ENCODE data around the gene TEDC1.
"Not testable (repeated sequence)": the region's sequence is repeated elsewhere in the genome, so short reads cannot be mapped to it uniquely, and the experiment has no call there.

Gene TEDC1

DNA sequence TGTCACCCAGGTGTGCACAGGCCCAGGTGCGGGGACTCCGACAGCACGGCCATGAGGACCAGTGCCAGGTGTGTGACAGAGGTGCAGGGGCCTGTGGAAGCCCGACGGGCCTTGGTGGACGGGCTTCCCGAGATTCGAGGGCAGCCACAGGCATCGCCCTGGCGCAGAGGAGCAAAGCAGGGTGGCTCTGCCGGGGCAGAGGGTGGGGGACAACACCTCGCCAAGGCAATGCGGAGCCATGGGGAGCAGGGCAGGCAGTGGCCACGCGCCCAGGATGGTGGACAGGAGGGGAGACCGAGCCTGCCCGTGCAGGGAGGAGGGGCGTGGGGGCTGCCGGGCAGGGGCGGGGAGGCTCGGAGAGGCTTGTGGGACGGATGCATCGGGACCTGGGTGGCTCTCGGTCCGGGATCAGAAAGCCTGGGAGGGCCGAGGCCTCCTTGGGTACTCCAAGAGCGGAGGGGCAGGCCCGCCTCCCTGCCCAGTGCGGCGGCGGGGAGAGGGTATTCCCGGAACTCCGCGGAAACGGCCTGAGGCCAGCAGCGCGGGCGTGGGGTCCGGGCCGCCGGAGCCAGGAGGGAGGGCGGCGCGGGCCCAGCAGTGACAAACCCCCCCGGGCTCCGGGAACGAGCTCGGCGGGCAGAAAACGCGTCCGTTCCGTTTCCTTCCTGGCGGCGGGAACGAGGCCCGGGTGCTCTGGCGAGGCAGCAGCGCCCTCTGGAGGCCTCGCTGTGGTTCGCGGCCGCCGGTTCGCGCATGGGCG lies 37.0 kb downstream of the TEDC1 start:
- DNase-seq = peak; percentile 27

DNA sequence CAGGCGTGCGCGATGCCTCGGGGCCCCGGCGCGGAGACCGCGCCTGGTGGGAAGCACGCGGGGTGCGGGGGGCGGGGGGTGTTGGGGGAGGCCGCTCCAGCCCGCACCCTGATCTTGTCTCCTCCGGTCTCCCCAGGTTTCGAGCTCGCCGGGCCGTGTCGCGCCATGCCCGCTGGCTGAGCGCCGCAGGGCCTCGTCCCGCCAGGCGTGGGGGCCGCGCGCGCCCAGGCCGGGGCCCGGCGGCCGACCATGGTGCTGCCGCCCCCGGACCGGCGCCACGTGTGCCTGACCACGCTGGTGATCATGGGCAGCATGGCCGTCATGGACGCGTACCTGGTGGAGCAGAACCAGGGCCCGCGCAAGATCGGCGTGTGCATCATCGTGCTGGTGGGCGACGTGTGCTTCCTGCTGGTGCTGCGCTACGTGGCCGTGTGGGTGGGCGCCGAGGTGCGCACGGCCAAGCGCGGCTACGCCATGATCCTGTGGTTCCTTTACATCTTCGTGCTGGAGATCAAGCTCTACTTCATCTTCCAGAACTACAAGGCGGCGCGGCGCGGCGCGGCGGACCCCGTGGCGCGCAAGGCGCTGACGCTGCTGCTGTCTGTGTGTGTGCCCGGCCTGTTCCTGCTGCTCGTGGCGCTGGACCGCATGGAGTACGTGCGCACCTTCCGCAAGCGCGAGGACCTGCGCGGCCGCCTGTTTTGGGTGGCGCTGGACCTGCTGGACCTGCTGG lies 37.7 kb downstream of the TEDC1 start:
- DNase-seq = no peak

DNA sequence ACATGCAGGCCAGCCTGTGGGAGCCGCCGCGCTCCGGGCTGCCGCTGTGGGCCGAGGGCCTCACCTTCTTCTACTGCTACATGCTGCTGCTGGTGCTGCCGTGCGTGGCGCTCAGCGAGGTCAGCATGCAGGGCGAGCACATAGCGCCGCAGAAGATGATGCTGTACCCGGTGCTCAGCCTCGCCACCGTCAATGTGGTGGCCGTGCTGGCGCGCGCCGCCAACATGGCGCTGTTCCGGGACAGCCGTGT lies 38.2 kb downstream of the TEDC1 start:
- no peak for DNase-seq

DNA sequence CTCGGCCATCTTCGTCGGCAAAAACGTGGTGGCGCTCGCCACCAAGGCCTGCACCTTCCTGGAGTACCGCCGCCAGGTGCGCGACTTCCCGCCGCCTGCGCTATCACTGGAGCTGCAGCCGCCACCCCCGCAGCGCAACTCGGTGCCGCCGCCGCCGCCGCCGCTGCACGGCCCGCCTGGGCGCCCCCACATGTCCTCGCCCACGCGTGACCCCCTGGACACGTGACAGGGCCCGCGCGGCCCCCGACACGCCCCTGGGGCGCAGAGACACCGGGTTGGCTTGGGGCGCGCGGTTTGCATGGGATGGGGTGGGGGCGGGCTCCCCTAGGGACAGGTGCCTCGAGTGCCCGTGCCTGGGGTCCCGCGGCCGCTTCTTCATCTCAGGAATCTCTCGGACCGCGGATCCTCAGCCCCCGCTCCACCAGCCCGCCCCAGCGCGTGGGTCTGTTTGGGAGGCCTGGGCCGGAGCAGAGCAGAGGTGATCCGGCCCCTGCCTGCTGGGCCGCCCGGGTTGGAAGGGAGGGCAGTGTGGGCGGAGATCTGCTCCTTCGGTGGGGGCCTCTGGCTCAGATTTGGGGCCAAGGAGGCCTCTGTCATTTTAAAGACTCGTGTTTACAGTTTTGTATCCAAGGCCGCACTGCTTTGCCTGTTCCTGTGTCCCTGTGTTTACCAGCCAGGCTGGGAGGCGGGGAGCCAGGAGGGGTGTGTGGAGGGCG lies 38.7 kb downstream of the TEDC1 start:
- no peak for DNase-seq

DNA sequence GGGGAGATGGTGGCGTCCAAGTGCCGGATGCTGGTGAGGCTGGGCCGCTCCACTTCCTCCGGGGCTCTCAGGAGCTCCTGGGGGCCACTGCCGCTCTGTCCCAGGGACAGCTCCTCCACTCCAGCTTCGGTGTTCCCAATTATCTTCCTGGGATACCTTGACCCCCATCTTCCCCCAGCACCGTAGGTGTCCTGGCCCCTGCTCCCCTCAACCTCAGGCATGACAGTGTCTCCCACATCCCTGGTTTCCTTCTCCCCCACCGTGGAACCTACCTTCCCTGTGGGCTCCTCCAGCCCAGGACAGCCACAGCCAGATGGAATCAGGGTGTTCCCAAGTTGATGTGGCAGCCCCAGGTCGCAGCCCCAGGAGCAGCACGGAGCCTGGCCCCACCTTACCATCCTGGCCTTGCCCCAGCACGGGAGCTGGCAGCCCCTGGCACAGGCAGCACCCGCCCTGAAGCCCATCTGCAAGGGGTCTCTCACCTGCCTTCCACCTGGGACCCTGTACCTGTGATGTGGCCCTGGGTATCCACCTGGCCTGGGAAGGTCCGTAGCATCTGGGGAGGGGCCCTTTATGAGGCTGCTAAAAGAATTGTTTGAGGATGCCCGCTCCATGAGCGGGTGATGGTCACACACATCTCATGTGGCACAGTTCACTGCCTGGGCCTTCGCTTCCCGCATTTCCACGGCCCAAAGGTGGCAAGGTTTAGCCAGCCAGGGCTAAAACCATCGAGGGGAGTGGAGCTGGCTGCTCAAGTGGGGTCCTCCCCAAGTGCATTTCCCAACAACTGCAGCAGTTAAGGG lies 39.4 kb downstream of the TEDC1 start:
- no peak for DNase-seq

DNA sequence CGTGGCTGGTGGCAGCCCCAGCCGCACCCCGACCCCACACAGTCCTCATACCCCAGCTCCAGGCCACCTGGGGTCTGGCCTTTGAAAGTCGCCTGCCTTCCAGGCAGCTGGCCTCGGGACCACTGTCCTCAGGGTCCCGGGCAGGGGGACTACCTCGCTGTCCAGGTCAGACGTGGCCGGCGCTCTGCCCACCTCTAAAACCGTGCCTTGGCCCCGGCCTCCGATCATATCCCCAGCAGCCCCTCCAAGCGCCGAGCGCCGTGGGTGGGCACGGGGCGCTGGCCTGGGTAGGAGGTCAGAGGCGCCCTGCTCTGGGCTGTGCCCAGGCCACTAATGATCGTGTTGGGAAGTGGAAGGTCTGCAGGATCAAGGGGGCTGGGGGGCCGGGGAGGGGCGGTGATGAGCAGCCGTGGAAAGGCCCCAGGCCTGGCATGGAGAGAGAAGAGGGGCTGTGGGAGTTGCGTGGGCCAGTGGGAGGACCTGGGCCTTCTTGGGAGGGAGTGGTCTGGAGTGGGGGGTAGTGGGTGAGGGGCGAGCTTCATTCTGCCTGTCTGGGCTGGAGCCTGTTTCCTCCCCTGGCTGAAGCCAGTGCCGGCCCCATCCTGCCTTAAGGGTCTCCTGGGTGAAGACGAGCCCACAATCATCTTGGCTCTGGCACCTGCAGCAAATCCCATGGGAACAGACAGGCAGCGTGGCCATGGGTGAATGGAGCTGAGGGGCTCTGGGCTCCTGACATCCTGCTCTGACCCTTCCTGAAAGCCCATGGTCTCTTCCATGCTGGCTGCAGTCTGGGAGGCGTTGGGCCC lies 40.2 kb downstream of the TEDC1 start:
- DNase-seq = no peak

DNA sequence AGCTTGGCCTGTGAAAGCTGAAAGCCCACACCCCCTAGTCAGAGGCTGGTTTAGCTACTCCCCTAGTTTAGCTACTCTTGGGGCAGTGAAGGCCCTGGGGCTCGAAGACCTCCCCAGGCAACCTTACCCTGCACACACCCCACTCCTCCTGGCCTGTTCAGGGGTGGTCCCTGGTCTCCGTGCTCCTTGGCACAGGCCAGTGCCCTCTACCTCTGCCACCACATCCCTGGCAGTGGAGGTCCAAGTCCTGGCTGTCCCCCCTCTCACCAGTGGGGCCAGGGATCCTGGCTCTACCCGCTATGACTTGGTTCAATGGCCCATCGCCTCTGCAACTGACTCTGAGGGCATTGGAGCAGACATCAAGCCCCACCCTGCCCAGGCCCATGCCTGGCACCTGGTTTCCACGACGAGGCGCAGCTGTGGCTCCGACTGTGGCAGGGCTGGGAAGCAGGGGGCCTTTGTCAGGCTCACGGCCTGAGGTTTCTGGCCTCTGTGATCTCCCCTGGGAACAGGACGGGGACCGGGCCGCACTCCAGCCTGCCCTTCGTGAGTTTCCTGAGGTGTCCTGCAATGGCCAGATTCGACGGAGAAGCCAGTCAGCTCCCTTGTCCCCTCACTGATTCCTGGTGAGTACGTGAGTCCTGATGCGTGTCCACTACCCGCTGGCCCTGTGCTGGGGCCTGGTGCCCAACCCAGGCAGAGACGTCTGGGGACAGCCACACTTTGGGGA lies 41.0 kb downstream of the TEDC1 start:
- no peak for DNase-seq

DNA sequence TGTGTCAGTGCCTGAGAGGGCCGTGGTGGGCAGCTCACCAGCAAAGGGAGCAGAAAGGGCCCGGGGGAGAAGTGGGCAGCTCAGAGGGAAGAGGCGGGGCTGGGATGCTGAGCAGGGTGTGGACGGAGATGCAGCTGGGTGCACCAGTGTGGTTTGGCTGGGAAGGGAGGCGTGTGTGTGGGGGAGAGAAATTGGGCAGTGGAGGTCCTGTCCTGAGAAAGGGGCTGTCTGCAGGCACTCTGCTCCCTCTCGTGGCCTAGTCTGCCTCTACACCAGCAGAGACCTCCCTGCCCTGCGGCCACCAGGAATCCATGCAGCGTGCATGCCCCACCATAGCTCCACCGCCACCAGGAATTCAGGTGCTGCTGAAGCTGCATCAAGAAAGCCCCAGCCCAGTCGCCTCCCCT lies 41.7 kb downstream of the TEDC1 start:
- no peak for DNase-seq

DNA sequence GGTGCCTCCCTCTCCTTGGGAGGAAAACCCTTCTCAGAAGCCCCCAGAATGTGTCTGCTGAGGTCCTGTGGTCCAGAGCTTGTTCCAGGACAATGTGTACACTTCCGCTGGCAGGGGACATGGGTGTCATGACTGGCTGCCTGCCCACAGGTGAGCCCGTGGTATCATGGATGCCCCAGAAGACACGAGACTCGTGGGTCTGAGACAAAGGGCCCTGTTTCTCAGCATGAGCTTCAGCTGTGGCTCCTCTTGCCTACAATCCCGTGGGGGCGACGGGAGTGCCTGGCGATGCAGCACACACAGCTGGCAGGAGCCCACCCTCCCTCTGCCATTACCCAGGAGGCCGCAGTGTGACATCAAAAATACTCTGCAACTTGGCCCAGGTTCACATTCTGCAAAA lies 42.3 kb downstream of the TEDC1 start:
- no peak for DNase-seq

DNA sequence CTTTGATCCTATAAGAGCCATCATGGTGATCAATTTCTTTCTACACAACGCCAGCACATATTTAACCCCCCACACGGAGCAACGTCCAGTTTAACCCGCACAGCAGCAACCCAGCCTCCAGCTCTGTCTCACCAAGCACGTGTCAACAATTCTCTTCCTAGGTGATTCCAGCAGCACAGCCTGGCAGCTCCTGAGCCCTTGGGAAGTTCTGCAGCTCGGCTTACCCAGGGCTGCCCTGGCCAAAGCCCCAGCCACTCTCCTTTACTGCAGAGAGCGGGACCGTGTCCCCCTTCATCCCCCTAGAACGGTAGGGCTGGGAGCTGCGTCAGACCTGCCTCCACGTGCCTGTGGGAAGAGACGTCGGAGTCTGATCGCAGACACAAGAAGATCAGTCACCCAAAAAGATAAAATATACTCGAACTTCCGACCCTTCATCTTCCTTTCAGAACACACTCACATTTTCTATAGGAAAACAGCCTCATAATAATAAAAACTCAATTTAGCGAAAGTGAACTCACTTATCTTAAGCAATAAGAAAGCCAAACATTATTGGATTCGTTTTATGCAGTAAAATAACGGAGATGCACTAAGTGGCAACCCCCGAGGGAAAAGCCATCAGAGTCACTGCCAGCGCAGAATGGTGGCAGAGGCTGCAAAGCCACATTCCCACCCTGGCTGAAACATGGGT lies 42.9 kb downstream of the TEDC1 start:
- no peak for DNase-seq

DNA sequence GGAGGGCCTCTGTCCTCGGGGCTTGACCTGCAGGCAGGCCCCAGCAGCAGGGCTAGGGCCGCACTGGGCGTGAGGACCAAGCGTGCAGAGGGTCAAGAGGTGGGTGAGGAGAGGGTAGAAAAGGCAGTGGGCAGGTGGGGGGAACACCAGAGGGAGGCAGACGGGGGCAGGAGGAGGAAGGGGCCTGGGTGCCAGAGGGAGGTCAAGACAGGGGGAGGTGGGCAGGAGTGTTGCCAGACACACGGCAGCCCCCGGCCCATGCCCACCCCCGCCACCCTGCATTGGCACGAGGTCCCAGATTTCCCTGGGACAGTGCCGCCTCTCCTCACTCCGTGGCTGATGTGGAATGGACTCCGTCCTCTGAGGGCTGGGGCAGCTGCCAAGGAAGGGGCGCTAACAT lies 43.5 kb downstream of the TEDC1 start:
- DNase-seq = no peak

DNA sequence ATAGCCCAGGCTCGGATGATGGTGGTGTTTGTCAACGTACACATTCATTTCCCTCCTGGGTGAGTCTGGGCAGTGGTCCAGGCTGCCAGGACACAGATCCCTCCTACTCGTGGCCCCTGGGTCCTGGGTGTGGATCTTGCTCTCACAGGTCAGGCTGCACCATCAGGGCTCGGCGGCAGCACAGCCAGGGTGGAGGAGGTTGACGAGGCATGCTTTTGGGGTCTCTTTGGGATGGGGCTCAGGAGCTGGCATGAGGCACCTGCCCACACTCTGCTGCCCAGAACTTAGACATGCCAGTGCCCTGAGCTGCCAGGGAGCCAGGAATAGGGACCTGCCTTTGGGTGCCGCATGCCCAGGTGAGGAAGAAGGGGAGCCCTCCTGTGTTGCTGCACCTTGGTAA lies 45.0 kb downstream of the TEDC1 start:
- no peak for DNase-seq

DNA sequence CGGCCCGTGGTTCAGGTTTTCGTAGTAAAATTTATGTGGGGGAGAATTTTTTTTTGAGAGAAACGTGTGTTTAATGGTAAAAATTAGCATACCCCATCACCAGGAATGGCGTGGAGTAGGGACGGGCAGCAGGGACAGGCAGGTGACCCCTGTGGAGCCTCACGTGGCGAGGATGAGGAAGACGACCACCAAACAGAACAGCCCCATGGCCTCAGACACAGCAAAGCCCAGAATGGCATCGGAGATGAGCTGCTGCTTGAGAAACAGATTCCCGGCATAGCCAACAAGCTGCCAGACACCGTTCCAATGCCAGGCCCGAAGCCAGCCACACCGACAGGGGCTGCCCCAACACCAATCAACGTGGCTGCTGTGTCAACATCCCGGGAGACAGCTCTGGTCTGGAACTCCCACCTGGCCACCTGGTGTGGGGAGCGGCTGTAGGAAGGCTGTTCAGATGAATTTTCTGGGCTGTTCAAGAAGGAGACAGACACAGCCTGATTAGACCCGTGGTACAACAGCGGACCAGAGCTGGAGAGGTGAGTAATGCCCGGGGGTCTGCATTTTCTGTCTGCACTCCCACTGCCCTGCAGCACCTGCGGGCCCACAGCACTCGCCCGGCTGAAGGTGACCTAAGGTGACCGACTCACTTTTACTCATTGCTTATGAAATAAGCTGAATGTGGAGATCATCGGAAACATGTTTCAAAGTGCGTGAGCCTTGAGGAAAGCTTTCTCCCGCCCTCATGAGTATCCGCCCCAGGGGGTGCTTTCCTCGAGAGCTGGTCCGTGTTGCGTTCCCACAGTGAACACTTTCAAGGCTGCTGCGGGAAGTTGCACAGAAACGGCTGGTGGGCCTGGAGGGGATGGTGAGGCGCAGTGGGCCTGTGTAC lies 45.9 kb downstream of the TEDC1 start:
- DNase-seq = no peak

DNA sequence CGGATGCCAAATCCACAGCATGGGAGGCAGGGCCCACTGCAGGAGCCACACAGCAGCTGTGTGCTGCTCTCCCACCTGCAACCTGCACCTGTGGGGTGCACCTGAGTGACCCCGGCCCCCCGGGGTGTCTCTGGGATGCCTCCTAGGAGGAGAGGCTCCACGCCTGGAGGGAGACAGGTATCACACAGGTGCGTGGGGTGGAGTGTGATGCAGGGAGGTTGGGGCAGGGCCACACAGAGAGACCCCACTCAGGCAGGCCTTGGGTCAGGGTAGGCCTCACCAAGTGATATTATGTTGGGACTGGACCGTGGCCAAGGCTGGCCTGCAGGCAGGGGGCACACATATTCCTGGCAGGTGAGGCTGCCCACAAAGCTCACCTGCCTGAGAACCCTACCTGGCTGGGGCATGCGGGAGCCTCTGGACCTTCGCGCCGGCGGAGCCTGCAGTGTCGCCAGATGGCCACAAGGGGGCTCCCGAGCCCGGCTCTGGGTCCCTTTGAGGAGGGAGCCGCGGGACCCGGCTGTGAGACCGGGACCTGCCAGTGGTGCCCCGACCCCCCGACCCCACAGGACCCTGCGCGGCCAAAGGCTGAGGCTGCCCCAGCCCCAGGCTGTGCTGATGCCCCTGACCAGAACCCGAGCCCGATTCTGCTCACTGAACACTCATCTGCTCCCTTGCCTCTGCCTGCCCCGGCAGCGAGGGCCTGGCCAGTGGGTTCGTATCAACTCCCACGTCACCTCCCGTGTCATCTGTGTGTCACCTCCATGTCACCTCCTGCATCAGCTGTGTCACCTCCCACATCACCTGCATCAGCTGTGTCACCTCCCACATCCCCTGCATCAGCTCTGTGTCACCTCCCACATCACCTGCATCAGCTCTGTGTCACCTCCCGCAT lies 46.8 kb downstream of the TEDC1 start:
- no peak for DNase-seq

DNA sequence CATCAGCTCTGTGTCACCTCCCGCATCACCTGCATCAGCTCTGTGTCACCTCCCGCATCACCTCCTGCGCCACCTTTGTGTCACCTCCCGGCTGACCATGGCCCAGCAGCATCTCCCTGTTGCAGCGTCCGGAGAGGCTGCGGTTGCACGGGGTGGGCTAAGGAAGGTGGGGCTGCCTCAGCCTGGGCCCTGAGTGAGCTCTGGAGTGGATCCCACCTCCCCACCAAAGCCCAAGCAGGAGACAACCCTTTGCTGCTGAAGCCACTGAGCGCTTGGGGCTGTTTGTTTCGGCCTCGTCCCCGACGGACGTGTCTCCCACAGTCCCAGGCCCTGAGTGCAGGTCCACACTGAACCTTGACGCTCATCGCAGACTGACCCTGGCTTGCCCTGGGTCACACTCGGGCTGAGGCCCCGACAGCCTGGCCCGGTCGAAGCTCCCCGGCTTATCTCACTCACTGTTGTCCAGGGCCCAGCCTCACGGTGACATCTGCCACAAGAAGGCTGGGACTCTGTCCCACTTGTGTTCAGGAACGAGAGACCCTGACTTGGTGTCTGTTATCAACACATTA lies 47.5 kb downstream of the TEDC1 start:
- no peak for DNase-seq

DNA sequence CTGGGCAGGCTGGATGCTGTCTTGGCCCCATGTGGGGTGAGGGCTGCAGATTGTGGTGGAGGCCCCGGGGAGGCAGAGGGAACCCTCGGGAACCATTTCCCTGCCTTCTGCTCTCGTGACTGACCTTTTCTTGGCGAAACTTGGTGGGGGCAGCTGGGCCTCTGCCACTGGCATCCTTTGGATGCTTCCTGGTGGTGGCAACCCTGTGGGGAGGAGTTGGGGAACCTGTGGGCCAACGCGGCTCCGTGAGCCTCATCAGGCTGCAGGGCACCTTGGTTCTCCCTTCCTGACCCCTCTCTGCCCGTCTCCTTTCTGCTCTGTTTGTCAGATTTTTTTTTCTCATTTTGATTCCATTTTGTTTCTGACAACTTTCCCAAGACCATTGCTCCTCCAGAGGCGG lies 49.8 kb downstream of the TEDC1 start:
- DNase-seq = no peak

DNA sequence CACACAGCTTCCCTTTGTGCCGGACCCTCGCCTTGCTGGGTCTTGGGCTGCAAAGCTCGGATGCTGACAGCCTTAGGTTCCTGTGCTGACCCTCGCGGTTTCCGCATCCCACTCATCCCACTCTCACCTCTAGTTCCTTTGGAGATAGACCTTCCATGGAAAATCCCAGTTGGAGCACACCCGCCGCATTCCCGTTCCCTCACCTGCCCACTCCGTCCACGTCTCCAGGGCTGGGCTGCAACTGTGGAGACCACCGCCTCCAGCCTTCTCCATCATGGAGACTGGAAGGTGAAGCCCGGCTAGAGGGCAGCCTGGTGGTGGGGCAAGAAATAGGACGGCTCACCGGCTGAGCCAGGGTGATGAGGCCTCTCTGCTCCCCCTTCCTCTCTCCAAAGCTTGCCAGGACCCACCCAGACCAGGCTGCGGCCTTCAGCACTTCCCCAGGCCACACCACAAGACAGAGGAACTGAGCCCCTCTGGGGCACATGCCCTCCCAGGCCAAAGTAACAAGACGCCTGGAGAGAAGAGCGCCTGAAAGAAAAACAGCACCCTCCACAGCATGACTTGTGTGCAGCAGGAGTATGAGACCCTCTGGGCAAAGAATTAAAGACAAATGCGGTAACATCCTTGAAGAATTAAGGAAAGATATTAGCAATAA lies 50.3 kb downstream of the TEDC1 start:
- DNase-seq = no peak

DNA sequence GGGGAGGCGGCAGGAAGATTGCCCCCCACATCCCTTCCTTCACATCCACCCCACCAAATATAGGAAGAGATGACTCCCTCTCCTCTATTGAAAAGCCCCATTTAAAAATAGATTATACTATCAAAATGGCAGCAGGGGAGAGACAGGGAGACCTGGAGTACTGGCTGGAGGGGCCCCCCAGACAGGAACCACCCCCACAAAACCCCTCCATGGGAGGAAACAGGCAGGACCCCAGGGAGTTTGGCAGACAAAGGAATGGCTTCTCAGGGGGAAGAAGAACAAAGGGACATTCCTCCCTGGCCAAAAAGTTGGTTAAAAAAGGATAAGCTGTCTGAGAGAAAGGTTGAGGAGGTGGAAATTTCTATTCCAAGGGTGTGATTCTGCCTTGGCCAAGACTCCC lies 54.6 kb downstream of the TEDC1 start:
- DNase-seq = not testable (repeated sequence)

Measured in NCI-H524 treated with DMSO at 0.1 percent for 48 hours (cell line).